Mucosa of stomach (tissue), 1 donor: ENCODE data around the gene NHERF2.

Source experiments
- H3K27me3 ChIP-seq: one replicate; pipeline ENCODE4 v1.7.0; 2013; ENCODE audit warnings: mild to moderate bottlenecking, low read length; ENCODE audit not compliant: control insufficient read depth, insufficient read depth
- H3K36me3 ChIP-seq: one replicate; pipeline ENCODE4 v1.7.0; 2013; ENCODE audit warnings: low read length; ENCODE audit not compliant: control insufficient read depth, insufficient read depth
- H3K4me1 ChIP-seq: one replicate; pipeline ENCODE4 v1.7.0; 2013; ENCODE audit warnings: mild to moderate bottlenecking, low read length; ENCODE audit not compliant: control insufficient read depth, insufficient read depth
- H3K4me3 ChIP-seq: one replicate; pipeline ENCODE4 v1.7.0; 2013; ENCODE audit warnings: low read length
- H3K9ac ChIP-seq: one replicate; pipeline ENCODE4 v1.7.0; 2013; ENCODE audit warnings: mild to moderate bottlenecking, low read length, moderate library complexity
- H3K9me3 ChIP-seq: one replicate; pipeline ENCODE4 v1.7.0; 2013; ENCODE audit warnings: mild to moderate bottlenecking, low read length, moderate library complexity; ENCODE audit not compliant: control insufficient read depth
- donor health status: Pancreatic carcinoma.

The NHERF2 gene

GRCh38 chr16:2087748-2088631 is 61.3 kb downstream of the NHERF2 start:
- Histone ChIP-seq H3K9ac (no peak overlapping the region), H3K9me3 (no peaks in the 10 kb centered on the region), H3K36me3 (peaks cover 26% of the 10 kb centered on the region), H3K4me1 (peaks cover 34% of the 10 kb centered on the region), H3K4me3 (no peak overlapping the region), H3K27me3 (no peaks in the 10 kb centered on the region)
